RPMI7951 (cell line): Measurements from ENCODE around the gene PRSS22. TPM values are rescaled to one million over a fixed set of nuclear protein-coding genes. Genes with fewer than 3 reads are reported as not detected.

Experiments
- DNase-seq: peaks from one replicate; pipeline ENCODE4 v3.0.0-alpha.2; 2012; ENCODE audit warnings: low read depth
- total RNA-seq: library from RNA; depleted of rRNA; stranded (reverse); fragments of >200 nt; shearing (Covaris generic); gene quantifications from 2 replicates; pipeline ENCODE4 v1.2.3, GENCODE V29; 2014

The PRSS22 gene
- total RNA-seq, 1 experiment from 2014 or later: 0.72 TPM

DNA sequence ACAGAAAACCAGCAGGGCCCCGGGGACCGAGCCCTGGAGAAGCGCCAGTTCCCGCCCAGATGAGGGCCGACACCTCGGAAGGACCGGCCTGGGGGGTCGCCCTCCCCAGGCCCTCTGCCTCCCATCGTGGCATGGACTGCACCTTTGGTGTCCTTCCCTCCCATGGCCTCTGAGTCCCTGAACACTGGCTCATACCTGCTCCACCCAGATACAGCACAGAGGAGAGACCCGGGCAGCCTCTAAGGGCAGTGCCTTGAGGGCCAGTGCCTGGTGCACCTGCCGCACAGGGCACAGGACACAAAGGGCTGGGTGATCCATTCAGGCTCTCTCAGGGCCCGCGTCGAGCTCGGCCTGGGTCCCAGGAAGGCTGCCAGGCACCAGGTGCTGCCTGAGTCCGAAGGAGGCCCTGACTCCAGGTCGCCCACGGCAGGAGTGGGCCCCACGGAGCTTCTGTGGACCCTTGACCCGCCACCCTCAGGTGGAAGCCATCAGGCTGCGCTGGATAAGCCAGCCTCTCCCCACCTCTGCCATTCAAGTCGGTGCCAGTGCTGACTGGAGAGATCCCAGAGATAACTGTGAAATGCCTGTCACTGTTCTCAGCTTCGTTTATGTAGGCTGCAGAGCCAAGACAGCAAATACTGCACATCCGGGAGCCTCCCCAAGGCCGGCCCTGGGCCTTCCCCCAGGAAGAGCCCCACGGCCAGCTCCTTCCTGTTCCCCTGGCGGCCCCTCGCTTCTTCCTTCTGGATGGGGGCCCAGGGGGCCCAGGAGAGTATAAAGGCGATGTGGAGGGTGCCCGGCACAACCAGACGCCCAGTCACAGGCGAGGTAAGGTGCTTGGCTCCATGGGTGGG lies 28.2 kb downstream of the PRSS22 start, which contains the start of gene ZG16B:
TSS of gene ZG16B (plus strand) at position 803 of the 854 bp plus-strand sequence. CDS start 139 bp downstream, outside the sequence.
- DNase-seq: peak; percentile 15

DNA sequence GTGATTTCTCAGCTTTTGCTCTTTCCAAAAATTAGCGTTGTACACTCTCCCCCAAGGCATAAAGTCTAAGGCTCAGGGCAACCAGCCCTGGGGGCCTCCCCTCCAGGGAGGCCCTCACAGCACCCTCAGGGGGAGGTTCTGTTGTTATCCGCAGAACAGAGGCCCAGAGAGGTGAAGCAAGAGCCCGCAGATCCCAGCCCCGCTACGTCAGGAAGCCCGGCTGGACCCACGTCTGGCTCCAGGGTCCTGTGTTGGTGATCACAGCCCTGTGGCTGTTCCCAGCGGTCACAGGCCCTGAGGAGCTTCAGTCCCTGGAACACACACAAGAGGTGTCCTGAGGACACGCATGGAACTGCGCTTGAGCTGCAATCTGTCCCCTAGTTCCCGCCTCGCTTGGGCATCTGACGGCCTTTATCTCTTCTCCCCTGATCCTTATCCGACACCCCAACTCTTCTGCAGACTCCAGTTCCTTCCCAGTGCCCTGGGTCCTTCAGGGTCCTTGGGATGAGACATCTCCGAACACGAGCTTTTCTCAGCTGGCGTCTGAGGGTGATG lies 29.0 kb downstream of the PRSS22 start:
- DNase-seq: no peak

DNA sequence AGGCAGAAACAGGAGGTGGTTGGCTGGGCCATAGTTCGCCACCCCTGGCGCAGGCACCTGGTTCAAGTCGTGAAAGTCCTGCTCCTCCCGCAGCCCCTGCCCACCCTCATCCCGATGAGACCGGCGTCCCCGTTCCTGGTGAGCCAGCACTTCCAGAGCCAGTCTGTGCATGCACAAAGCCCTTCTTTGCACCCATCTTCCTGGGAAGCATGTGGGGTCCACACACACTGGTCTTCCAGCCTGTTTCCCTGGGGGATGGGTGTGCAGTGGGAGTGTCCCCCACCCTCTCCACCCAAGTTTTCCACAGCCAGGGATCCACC lies 29.5 kb downstream of the PRSS22 start:
- DNase-seq: no peak

DNA sequence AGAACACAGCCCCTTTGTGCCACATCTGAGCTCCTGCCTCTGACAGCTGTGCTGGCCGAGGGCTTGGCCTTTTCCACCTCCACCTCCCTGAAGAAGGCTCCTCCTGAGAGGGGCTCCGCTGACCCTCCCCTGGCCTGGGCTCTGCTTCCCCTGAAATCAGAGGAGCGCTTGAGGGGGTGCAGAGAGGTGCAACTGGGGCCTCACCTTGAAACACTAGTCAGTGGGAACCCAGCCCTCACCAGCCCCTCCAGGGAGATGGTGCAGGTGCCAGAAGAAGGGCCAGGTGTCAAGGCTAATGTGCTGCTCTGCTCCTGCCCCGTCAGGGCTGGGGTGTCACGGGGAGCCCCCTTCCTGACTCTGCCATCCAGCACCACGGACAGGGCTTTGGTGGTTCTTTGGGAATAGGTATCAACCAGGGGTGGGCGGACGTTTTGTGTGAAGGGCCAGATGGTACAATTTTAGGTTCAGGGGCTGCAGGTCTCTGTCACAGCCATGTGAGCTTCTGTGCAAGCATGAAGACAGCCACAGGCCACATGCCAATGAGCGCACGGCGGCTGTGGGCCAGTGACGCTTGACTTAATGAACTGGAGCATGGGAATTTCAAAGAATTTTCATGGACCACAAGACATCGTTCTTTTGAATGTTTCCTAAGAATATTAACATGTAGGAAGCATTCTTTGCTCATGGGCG lies 30.0 kb downstream of the PRSS22 start:
- no peak for DNase-seq

DNA sequence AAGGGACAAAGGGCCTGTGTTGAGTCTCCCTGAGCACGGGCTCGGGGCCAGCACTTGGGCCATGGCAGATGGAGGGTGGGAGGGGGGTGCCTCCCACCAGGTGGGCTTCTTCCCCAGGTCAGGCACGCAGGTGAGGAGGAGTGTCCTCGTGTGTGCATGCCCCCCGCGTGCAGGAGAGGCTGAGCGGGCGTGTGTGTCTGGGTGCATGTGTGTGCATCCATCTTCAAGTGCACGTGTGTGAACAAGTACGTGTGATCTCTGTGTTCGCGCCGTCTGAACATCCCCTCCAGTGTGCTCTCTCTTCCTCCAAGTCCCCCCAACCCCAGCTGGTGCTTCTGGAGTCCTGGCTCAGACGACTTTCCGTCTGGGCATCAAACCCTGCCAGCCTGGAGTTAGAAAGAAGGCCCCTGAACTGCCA lies 30.6 kb downstream of the PRSS22 start:
- DNase-seq: no peak

DNA sequence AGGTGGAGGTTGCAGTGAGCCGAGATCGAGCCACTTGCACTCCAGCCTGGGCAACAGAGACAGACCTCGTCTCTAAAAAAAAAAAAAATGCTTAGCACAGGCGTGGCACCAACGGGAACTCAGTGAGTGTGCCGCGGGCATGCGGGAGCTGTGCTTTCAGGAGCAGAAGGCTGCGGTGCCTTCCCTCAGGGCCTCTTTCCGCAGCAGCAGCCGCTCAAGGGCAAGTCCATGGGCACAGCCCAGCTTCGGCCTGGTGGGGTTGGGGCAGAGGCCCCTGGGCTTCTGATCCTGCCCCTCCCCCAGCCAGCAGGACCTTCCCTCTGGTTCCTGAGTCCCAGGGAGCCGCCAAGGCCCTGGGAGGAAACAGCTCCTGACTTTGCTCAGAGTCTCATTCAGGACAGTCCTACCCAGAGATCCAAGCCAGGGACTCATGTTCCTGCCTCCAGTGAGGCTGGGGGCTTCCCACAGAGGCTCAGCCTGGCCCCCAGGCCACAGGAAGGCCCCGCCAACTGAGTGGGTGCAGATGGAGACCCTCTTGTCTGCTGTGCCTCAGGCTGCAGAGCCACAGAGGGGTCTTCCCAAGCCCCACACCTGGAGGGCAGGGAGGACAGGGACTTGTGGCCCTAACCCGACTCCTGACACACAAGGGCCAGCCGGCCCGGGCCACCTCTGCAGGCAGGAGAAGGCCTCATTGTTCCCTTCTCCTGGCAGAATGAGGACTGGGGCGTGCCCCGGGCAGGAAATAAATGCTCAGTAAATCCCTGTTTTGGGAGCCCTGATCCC lies 31.2 kb downstream of the PRSS22 start:
- no peak for DNase-seq

DNA sequence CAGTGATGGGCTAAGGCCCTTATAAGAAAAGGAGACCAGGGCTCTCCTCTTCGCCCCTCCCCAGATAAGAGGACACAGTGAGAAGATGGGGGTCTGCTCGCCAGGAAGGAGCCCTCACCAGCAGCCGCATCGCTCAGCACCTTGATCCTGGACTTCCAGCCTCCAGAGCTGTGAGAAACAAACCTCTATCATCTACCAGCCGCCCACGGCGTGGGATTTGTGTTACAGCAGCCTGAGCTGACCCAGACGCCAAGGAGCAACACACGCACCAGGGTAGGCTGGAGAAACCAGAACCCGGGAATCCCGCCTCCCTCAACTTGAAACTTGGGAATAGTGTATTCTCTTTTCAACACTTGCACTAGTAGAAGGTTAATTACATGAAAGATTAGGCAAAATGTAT lies 32.1 kb downstream of the PRSS22 start:
- no peak for DNase-seq

DNA sequence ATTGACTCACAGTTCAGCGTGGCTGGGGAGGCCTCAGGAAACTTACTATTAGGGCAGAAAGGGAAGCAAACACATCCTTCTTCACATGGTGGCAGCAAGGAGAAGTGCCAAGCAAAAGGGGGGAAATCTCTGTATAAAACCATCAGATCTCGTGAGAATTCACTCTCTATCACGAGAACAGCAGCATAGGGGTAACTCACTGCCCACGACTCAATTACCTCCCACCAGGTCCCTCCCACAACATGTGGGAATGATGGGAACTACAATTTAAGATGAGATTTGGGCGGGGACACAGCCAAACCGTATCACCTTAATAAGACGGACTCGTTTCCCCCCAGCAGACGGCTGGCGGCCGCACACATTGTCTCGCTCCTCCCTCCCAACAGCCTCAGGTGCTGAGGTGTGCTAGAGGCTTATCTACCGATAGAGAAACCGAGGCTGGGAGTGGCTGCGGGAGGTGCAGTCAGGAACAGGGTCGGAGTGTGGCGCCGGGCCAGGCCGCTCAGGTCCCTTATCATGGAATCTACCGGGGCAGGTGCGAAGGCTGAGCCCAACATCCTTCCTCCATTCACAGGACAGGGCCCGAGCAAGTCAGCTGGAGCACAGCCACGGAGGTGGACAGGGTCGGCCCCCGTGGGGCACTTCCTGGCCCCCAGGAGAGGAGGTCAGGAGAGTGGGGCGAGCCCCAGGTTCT lies 32.8 kb downstream of the PRSS22 start:
- DNase-seq: no peak

DNA sequence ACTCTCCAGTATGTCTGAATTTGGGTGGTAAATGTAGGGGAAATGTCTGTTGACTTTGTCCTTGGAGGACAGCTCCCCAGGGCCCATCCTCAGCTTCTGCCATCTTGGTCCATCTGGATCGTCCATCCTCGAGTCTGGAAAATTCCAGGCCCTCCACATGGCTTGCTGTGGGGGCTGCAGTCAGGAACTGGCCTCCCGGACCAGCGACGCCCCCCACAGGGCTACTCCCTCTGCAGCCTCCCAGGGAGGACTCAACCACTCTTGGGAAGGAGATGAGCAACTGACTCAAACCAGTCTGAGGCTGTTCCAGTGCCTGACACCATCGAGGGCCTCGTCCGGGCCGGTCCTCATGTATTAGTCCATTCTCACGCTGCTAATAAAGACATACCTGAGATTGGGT lies 33.3 kb downstream of the PRSS22 start:
- DNase-seq: no peak

DNA sequence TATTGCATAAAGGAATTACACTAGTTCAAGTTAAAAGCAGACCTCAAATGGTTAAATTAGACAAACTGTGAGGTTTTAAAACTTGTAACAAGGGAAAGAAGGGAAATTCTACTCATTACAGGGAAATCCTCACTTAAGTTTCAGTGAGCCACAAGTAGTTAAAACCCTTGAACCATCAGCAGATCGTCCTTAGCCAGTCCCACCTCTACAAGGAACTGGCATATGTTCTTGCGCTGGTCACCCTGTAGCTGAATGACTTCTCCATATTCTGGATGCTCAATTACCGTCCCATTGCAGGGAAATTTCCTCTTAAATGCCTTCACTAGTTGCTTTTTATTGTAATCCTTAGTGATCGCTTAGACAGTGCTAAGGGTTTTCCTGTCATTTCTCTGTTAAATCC lies 35.5 kb downstream of the PRSS22 start:
- DNase-seq: no peak

DNA sequence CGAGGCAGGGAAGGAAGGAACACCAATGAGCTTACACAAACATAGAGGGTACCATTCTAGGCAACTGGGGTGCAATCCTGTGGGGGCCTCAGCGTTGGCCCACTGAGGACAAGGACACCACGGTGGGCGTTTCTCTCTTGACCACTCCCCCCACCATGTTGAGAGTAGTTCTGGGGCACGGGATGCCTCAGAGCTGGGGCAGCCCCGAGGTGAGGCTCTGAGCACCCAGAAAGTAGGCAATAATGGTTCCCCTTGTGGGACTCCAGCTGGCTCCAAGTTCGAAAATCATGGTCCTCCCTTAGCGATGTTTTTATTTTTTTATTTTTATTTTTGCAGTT lies 35.8 kb downstream of the PRSS22 start:
- DNase-seq: no peak

DNA sequence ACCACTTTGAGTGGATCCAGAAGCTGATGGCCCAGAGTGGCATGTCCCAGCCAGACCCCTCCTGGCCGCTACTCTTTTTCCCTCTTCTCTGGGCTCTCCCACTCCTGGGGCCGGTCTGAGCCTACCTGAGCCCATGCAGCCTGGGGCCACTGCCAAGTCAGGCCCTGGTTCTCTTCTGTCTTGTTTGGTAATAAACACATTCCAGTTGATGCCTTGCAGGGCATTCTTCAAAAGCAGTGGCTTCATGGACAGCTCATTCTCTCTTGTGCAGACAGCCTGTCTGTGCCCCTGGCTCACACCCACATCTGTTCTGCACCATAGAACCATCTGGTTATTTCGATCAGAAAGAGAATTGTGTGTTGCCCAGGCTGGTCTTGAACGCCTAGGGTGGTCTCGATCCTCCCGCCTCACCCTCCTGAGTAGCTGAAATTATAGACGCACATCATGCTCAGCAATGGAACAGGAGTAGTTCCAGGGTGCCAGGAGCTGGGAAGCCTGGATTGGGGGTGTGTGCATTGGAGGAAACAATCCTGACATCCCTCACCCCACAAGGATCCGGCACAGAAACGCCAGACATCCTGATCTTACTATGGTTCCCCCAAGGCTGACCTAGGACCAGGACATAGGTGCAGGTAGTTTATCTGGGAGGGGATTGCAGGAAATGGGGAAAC lies 36.3 kb downstream of the PRSS22 start:
- DNase-seq: no peak

DNA sequence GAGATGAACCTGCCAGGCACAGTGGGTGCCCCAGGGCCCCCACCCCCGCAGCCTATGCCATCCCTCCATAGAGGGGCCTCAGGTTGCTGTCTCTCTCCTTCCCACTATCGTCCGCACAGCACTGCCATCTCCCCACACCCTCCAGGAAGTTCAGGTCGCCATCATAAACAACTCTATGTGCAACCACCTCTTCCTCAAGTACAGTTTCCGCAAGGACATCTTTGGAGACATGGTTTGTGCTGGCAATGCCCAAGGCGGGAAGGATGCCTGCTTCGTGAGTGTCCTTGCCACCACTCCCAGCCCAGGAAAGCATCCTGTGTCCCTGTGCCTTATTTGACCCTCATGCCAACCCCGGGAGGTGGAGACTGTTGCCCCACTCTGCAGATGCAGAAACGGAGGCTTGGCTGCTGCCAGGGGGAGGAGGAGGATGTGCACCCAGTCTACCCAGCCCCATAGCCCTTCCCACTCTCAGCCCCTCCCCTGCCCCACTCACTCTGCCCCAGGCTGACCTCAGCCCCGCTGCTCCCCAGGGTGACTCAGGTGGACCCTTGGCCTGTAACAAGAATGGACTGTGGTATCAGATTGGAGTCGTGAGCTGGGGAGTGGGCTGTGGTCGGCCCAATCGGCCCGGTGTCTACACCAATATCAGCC lies 37.0 kb downstream of the PRSS22 start:
- DNase-seq: no peak

DNA sequence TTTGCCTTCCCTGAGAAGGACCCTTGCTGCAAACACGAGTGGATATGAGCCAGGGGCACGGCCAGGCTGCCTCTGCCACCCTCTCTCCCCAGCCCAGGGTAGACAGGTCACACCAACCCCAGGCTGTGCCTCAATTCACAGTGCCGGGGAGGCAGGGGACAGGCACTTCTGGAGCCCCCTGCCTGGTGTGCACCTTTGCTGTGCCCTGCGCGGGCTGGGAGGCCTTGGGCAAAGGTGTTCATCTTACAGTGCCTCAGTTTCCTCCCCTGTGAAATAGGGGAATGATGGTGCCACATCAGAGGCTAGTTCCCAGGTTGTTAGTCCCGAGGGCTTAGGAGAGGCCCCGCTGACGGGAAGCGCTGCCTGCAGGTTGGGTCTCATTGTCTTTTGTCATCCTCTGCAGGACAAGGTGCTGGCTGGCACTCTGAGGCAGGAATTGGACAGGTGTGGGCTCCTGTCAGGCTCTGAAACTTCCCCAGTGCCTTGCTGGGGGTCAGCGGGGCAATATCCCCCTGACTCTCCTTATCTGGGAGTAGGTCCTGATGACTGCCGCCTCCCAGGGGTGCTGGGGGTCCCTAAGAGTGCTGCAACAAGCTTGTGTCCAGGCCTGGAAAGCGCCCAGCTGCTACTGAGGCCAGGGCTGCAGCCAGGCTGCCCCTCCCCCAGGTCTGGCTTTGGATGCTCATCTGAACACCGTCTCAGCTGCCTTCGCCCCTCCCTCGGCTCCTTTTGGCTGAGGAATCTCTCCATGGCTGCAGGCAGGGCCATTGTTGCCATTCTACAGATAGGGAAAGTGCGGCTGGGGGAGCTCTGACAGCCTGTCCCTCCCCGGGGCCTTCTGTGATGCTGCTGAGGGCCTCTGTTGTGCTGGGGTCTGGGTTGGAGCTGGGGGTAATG lies 37.8 kb downstream of the PRSS22 start:
- no peak for DNase-seq

DNA sequence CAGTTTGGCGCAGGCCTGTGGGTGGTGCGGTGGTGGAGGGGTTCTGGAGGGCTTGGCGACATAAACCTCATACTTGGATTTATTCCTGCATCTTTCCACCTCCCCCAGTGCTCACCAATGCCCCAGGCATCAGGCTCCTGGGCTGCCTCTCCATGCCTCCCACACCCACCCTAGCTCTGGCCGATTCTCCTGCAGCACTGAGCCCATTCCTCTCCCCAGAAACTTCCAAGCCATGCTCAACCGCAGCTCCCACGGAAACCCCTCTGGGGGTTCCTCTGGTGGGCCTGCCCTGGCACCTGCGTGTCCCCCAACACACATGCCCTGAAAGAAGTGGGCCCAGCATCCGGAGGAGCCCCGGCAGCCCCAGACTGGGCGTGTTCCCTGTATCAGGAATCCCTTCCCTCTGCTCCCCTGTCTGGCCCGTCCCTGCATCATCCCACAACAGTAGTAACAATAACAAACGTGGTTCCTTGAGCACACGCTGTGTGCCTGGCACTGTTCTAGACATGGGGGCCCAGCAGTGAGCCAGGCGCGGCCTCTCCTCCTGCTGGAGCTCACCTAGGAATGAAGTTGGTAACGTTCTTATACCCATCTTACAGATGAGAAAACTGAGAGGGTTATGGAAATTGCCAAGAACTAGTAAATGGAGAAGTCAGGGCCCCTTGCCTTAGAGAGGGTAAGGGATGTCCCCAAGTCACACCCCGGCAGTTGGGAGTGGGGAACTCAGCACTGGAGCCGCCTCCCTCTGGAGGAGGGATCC lies 38.6 kb downstream of the PRSS22 start:
- DNase-seq: no peak

DNA sequence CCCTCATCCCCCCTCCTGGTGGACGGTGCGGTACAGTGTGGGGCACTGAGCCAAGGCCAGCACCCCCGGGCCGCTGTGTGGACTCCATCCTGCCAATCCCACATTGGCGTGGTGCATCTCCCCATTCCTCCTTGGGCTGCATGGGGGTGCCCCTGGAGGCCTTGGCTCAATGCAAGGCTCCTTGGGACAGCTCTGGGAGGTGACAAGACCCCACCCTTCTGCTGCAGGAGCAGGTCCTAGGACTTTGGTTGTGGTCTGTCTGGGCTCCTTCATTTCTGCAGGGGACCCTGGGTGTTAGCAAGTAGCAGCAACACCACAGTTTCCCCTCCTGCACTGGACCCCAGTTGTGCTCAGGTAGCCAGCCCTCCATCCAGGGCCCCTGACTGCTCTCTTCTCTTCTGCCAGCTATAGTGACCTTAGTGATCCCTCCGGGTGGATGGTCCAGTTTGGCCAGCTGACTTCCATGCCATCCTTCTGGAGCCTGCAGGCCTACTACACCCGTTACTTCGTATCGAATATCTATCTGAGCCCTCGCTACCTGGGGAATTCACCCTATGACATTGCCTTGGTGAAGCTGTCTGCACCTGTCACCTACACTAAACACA lies 39.6 kb downstream of the PRSS22 start:
- no peak for DNase-seq

DNA sequence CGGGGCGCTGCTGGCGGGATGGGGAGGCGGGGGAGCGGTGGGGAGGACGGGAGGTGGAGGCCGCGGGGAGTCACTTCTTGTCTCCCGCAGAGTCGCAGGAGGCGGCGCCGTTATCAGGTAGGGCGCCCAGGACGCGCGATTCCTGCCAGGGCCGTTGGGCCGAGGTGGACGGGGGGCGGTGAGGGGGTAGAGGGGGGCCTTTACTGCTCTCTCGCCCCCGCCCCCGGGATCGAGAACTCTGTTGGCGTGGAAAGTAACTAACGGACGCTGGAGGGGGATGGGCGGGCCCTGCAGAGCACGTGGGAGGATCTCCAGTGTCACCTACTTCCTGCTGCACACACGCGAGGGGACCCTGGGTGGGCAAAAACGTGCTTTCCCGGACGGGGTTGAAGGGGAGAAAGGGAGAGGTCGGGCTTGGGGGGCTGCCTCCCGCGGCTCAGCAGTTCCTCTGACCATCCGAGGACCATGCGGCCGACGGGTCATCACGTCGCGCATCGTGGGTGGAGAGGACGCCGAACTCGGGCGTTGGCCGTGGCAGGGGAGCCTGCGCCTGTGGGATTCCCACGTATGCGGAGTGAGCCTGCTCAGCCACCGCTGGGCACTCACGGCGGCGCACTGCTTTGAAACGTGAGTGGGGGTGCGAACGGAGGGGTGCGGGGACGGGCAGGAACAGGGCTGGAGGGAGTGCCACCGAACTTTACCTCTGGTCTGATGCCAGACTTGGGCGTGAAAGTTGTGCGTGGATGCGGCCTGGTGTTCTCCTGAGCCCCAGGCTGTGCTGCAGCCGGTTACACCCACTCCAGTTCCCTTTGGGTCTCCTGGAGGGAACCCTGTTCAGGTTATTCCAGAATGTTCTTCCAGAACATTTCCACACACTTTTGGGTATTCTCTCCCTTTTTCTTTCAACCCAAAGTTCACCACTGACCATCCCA lies 40.4 kb downstream of the PRSS22 start:
- DNase-seq: no peak
